GM23338 (cell line): ENCODE results near the gene TNFRSF21.

ENCODE experiments used
- CTCF ChIP-seq, 2 experiments: fragments of 200-600 bp in 1 of 2; sonication (generic) in 1 of 2; conservative IDR thresholded peaks; 2 replicates each; pipeline versions ENCODE4 v1.5.1 to v1.6.1; 2016 to 2017; ENCODE audit warnings: antibody characterized with exemption in 2 of 2, low read depth in 2 of 2, mild to moderate bottlenecking in 2 of 2, moderate library complexity in 1 of 2
- ETS1 ChIP-seq: IDR thresholded peaks from 2 replicates; pipeline ENCODE4 v1.6.1; 2016; ENCODE audit warnings: antibody characterized with exemption
- EZH2 ChIP-seq: fragments of 200-600 bp; sonication (generic); IDR thresholded peaks from one replicate; pipeline ENCODE4 v1.8.0; 2017; ENCODE audit warnings: antibody characterized with exemption, mild to moderate bottlenecking, low read depth; ENCODE audit not compliant: unreplicated experiment
- EZH2phosphoT487 ChIP-seq: fragments of 200-600 bp; sonication (generic); IDR thresholded peaks from one replicate; pipeline ENCODE4 v1.8.1; 2018; ENCODE audit warnings: antibody characterized with exemption; ENCODE audit not compliant: unreplicated experiment
- POLR2AphosphoS5 ChIP-seq: IDR thresholded peaks from 2 replicates; pipeline ENCODE4 v1.6.1; 2016; ENCODE audit warnings: antibody characterized with exemption, low read depth
- REST ChIP-seq: IDR thresholded peaks from one replicate; pipeline ENCODE4 v1.6.1; 2018; ENCODE audit warnings: antibody characterized with exemption; ENCODE audit not compliant: unreplicated experiment
- ZNF114 ChIP-seq: fragments of 250-450 bp; sonication (Bioruptor Pico); IDR thresholded peaks from 2 replicates; pipeline ENCODE4 v1.5.0; 2020; ENCODE audit warnings: mild to moderate bottlenecking, moderate library complexity
- ZNF462 ChIP-seq: fragments of 250-450 bp; sonication (Bioruptor Pico); IDR thresholded peaks from 2 replicates; pipeline ENCODE4 v1.5.0; 2020; ENCODE audit warnings: mild to moderate bottlenecking, moderate library complexity

GRCh38 chr6:47240277-47240890 is 69.3 kb downstream of the TNFRSF21 start:
- TF ChIP-seq ZNF462 (CRISPR knock-in tag) (no peak), CTCF (conservative IDR thresholded peaks at IDR 0.05; ENCODE audit: low read depth in 2 of 2) (no peak), POLR2AphosphoS5 (no peak), EZH2phosphoT487 (no peak), REST (no peak), ZNF114 (CRISPR knock-in tag) (no peak), ETS1 (no peak), EZH2 (no peak)
